CD4-positive, alpha-beta T cell treated with Interleukin-2 at 100 ng/mL for 4 hours (primary cell): ENCODE data around the gene ZFP92.

ENCODE experiments used
- DNase-seq: peaks from one replicate; pipeline ENCODE4 v3.0.0-alpha.2; 2020; ENCODE audit warnings: low spot score

Gene ZFP92

DNA sequence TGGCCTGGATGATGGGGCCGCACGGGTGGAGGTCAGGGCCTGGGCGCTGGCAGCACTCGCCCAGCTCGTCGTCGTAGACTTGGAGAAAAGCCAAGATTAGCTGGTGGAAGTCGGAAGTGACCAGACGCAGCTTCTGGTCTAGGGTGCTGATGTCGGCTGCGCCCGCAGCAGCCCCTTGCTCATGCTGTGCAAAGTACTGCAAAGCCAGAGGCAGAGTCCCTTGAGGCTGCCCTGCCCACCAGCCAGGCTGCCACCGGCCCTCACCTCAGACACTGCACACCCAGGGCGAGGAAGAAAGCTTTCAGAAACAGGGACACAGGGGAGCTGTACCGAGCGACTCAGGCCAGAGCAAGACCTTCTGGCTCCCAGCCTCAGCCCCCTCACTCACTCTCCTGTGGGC is 44.3 kb downstream of the ZFP92 start:
- no peak for DNase-seq

GRCh38 chrX:153456161-153456560 is 44.9 kb downstream of the ZFP92 start:
- no peak for DNase-seq

DNA sequence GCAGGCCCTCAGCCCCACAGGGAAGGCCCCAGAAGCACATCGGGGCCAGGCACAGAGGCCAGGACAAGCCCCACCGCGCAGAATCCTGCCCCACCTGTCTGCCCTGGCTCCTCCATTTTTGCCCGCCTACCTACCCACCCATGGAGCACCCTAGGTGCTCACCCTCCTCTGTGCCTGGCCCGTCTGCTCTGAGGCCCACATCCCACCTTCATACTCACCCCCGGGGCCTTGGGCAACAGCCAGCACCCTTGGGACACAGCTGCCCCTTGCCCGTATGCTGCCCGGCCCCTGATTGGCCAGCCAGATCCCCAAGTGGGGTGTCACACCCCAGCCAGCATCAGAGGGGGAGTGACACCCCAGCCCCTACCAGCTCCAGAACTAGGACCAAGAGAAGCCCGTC is 45.4 kb downstream of the ZFP92 start:
- no peak for DNase-seq

GRCh38 chrX:153457136-153457825 is 46.0 kb downstream of the ZFP92 start:
- no peak for DNase-seq

GRCh38 chrX:153457827-153458466 is 46.7 kb downstream of the ZFP92 start:
- no peak for DNase-seq

DNA sequence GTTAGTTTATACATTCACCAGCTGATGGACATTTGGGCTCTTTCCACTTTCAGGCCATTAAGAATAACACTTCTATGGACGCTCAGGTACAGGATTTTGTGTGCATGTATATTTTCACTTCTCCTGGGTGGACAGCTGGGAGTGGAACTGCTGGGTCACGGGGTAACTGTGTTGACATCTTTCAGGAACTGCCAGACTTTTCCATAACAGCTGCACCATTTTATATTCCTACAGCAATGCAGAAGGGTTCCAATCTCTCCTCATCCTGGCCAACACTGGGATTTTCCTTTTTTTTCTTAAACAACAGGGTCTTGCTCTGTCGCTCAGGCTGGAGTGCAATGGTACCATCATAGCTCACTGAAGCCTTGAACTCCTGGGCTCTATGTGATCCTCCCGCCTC is 47.2 kb downstream of the ZFP92 start:
- DNase-seq: no peak

DNA sequence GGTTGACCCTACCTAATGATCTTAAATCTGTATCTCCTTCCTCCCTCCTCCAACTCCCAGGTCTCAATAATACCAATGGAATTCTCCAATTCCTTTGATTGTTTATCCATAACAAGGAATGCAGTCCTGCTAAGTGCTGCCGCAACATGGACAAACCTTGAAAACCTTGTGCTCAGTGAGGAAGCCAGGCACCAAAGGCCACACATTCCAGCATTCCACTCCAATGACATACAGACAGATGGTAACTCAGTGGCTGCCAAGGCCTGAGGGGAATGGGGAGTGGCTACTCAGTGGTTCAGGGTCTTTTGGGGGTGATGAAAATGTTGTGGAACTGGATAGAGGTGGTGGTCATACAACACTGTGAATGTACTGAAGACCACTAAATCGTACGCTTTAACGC is 48.7 kb downstream of the ZFP92 start:
- no peak for DNase-seq

- peak; percentile 46 for DNase-seq
These were observed 49.6 kb downstream of the ZFP92 start for GRCh38 chrX:153460826-153461225.
